Endodermal cell (in vitro differentiated cells): ENCODE results near the gene HTR1B. TPM values are rescaled to one million over a fixed set of nuclear protein-coding genes. Genes with fewer than 3 reads are reported as not detected.
A peak's percentile ranks its signal among the peaks of the same experiment; 100 is the strongest.

Experiments used
- DNase-seq: peaks from one replicate; pipeline ENCODE4 v3.0.0-alpha.2; 2017
- H3K27ac ChIP-seq: 2 replicates; pipeline ENCODE4 v1.5.1; 2013; ENCODE audit warnings: mild to moderate bottlenecking, low read depth, low read length, moderate library complexity
- H3K27me3 ChIP-seq: 2 replicates; pipeline ENCODE4 v1.6.1; 2013; ENCODE audit warnings: mild to moderate bottlenecking, low read length, moderate library complexity; ENCODE audit not compliant: insufficient read depth, control insufficient read depth, poor library complexity, severe bottlenecking
- H3K36me3 ChIP-seq: 2 replicates; pipeline ENCODE4 v1.7.0; 2013; ENCODE audit warnings: mild to moderate bottlenecking, low read length, moderate library complexity; ENCODE audit not compliant: control insufficient read depth, insufficient read depth
- H3K4me1 ChIP-seq: one replicate; pipeline ENCODE4 v1.7.0; 2013; ENCODE audit warnings: low read length; ENCODE audit not compliant: control insufficient read depth, insufficient read depth
- H3K4me3 ChIP-seq: 2 replicates; pipeline ENCODE4 v1.5.1; 2013; ENCODE audit warnings: mild to moderate bottlenecking, low read length, moderate library complexity
- H3K9ac ChIP-seq: 2 replicates; pipeline ENCODE4 v1.6.1; 2013; ENCODE audit warnings: mild to moderate bottlenecking, low read length, moderate library complexity; ENCODE audit not compliant: poor library complexity, severe bottlenecking; ENCODE audit errors: extremely low read depth
- H3K9me3 ChIP-seq: 2 replicates; pipeline ENCODE4 v1.6.1; 2013; ENCODE audit warnings: mild to moderate bottlenecking, low read length, moderate library complexity; ENCODE audit not compliant: control insufficient read depth
- H3K27ac Mint-ChIP-seq: 2 replicates; pipeline ENCODE4 v1.8.0; 2020; ENCODE audit warnings: mixed read lengths
- H3K27me3 Mint-ChIP-seq: 2 replicates; pipeline ENCODE4 v1.8.0; 2021; ENCODE audit warnings: mild to moderate bottlenecking, mixed read lengths; ENCODE audit not compliant: insufficient read depth
- H3K36me3 Mint-ChIP-seq: 2 replicates; pipeline ENCODE4 v1.8.0; 2020; ENCODE audit warnings: low read depth, mixed read lengths
- H3K4me1 Mint-ChIP-seq: 2 replicates; pipeline ENCODE4 v1.8.0; 2020; ENCODE audit warnings: mixed read lengths
- H3K4me3 Mint-ChIP-seq: 2 replicates; pipeline ENCODE4 v1.8.0; 2020; ENCODE audit warnings: mild to moderate bottlenecking, moderate library complexity, mixed read lengths
- H3K9me3 Mint-ChIP-seq: 2 replicates; pipeline ENCODE4 v1.8.0; 2020; ENCODE audit warnings: mild to moderate bottlenecking, mixed read lengths
- CTCF ChIP-seq: fragments of 200-600 bp; sonication (generic); conservative IDR thresholded peaks from 2 replicates; pipeline ENCODE4 v1.5.0; 2021; ENCODE audit warnings: antibody characterized with exemption, mild to moderate bottlenecking
- WGBS, 2 experiments: methylation state at CpG; one replicate each; pipeline versions ENCODE4 v1.1.5 to v1.1.7; 2013; ENCODE audit warnings: missing lambda C conversion rate in 2 of 2, mixed read lengths in 1 of 2; ENCODE audit not compliant: insufficient coverage in 1 of 2, insufficient read length in 1 of 2; 5-methylcytosine and 5-hydroxymethylcytosine counted together
- total RNA-seq, 2 donors: library from RNA; stranded (reverse); fragmentation: NEBNext Ultra II Directional in 1 of 2; extraction: Animal tissue kit (Norgen Biotek cat#: 25700) in 1 of 2; gene quantifications; 2 replicates in 1 of 2; 3 replicates in 1 of 2; pipeline ENCODE4 v1.2.1, GENCODE V29; 2021

HTR1B gene
- total RNA-seq, 2 donors from 2014 or later, result 2.9 to 3.9 TPM

- peaks cover 85% of the 10 kb centered on the region for H3K27me3 Mint-ChIP-seq
Observed at GRCh38 chr6:77466055-77466450, 2.8 kb upstream of the HTR1B start.

GRCh38 chr6:77464495-77464867, 1.2 kb upstream of the HTR1B start:
- no peaks in the 10 kb centered on the region for H3K9me3 ChIP-seq
- no peak overlapping the region for H3K27ac Mint-ChIP-seq
- no peak for DNase-seq
- no peak for TF ChIP-seq CTCF
- peaks cover 9% of the 10 kb centered on the region for H3K4me1 Mint-ChIP-seq
- peaks cover 77% of the 10 kb centered on the region for H3K27me3 ChIP-seq
- no peaks in the 10 kb centered on the region for H3K4me1 ChIP-seq
- no peaks in the 10 kb centered on the region for H3K36me3 Mint-ChIP-seq
- no peak overlapping the region for H3K9ac ChIP-seq
- 11 to 21% methylated on average over 7 to 8 of the region's 8 CpGs for WGBS, 2 experiments
- peaks cover 81% of the 10 kb centered on the region for H3K27me3 Mint-ChIP-seq
- peak overlapping the region; percentile 89 for H3K4me3 ChIP-seq
- no peak overlapping the region for H3K27ac ChIP-seq
- H3K4me3 Mint-ChIP-seq, result peak overlapping the region; percentile 68
- no peaks in the 10 kb centered on the region for H3K36me3 ChIP-seq
- H3K9me3 Mint-ChIP-seq, result no peaks in the 10 kb centered on the region

More at GRCh38 chr6:77466055-77466450, 2.8 kb upstream of the HTR1B start:
- Histone ChIP-seq H3K9ac (no peak overlapping the region), H3K4me1 (no peaks in the 10 kb centered on the region), H3K36me3 (no peaks in the 10 kb centered on the region), H3K4me3 (peak overlapping the region; percentile 89), H3K9me3 (no peaks in the 10 kb centered on the region), H3K27me3 (peaks cover 72% of the 10 kb centered on the region), H3K27ac (no peak overlapping the region)
- H3K27ac Mint-ChIP-seq, result no peak overlapping the region
- DNase-seq, result peak; percentile 87
- H3K9me3 Mint-ChIP-seq, result no peaks in the 10 kb centered on the region
- H3K36me3 Mint-ChIP-seq, result no peaks in the 10 kb centered on the region
- peak; percentile 82 for TF ChIP-seq CTCF
- WGBS, 2 experiments, result 1 to 2% methylated on average over 9 to 17 of the region's 17 CpGs
- H3K4me3 Mint-ChIP-seq, result peak overlapping the region; percentile 77
- peaks cover 6% of the 10 kb centered on the region for H3K4me1 Mint-ChIP-seq

- peaks cover 9% of the 10 kb centered on the region for H3K4me1 Mint-ChIP-seq
- no peak overlapping the region for H3K27ac ChIP-seq
- peaks cover 77% of the 10 kb centered on the region for H3K27me3 ChIP-seq
- no peaks in the 10 kb centered on the region for H3K9me3 ChIP-seq
- H3K4me1 ChIP-seq, result no peaks in the 10 kb centered on the region
- H3K27ac Mint-ChIP-seq, result no peak overlapping the region
- H3K4me3 Mint-ChIP-seq, result peak overlapping the region; percentile 68
- no peaks in the 10 kb centered on the region for H3K36me3 Mint-ChIP-seq
- H3K27me3 Mint-ChIP-seq, result peaks cover 76% of the 10 kb centered on the region
- peak; percentile 91 for DNase-seq
- 0% methylated on average over 10 to 53 of the region's 53 CpGs for WGBS, 2 experiments
- TF ChIP-seq CTCF, result no peak
- no peaks in the 10 kb centered on the region for H3K9me3 Mint-ChIP-seq
- no peaks in the 10 kb centered on the region for H3K36me3 ChIP-seq
- no peak overlapping the region for H3K9ac ChIP-seq
- H3K4me3 ChIP-seq, result peak overlapping the region; percentile 89
Observed at GRCh38 chr6:77463861-77464494, 687 bp upstream of the HTR1B start.
